HG03442 (cell line): ENCODE measurements around the gene BMP2K.

Source experiments
- ATAC-seq: cut with Tn5 transposase; IDR thresholded peaks from one replicate; pipeline ENCODE4 v1.9.1; 2021; ENCODE audit warnings: mild to moderate bottlenecking, moderate library complexity; ENCODE audit not compliant: unreplicated experiment

The BMP2K gene

DNA sequence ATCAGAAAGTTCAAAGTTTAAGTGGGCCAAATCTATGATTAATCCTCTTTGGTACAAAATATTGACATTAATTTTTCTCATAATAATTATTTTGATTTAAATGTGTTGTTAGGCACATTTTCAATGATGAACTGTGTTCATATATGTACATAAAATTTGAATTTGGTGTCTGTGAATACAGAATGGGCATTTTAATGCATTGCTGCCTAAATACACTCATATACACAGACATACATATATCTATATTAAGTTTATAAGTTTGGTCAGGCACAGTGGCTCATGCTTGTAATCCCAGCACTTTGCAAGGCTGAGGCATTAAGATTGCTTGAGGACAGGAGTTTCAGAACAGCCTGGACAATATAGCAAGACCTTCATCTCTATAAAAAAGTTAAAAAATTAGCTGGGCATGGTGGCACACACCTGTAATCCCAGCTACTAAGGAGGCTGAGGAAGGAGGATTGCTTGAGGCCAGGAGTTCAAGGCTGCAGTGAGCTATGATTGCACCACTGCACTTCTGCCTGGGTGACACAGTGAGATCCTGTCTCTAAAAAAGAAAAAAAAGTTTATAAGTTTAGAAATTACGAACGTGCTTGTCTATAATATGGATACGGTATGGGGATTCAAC, 12.3 kb upstream of the BMP2K start:
- ATAC-seq, result no peak

DNA sequence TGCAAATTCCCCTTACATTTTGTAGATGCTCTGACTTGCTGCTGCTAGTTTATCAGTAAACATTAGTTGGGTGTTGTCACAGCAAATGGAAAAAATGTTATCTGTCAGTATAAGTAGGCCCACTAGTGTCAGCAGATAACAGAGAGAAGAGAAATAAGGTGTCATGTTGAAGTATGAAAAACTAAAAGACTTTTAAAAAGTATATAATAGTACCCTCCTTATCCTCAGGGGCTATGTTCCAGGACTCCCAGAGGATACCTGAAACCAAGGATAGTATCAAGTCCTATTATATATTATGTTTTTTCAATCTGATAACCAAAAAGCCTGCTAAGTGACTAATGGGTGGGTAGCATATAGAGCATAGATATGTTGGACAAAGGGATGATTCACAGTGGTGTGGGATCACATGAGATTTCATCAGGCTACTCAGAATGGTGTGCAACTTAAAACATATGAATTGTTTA, 11.6 kb upstream of the BMP2K start:
- ATAC-seq, result no peak

DNA sequence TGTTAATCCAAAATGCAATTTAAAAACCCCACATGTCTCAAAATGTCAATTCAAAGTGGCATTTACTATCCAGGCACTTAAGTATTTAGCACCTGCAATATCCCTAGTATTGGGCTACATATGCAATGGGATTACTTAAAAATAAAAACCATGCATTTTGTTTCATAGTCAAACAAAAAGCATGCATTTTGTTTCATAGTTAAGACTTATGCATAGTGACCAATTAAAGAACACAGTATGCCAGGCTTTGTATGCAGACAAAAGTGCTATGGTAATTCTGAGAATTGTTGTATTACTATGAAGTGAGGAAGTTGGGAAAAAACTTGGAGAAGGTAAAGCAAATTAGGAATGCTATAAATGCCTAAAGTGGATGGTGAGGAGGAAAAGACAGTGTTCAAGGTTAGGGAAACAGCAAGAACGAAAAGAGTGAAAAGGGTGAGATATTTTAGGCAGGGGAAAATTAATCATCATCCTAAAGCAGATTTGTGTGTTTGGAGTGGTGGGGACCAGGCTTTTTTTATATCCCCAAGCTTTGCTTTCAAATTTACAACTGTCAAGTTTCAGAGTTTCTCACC, 10.6 kb upstream of the BMP2K start:
- no peak for ATAC-seq

DNA sequence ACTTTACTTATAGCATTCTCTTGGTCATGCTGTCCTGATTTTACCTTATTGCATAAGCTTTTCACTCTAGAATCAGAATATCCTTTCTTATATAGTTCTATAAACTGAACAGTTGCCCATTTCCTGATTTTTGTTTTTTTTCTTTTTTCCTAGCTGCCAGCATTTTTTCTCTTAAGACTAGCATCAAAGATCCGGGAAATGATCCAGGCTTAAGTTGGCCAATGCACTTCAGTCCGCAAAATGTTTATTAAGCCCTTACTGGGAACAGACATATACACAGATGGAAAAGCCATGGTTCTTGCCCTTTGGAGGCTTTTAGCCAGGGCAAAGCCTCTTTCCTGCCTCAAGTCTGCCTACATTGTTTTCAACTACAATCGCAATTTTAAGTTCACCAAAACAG, 10.1 kb upstream of the BMP2K start:
- no peak for ATAC-seq

DNA sequence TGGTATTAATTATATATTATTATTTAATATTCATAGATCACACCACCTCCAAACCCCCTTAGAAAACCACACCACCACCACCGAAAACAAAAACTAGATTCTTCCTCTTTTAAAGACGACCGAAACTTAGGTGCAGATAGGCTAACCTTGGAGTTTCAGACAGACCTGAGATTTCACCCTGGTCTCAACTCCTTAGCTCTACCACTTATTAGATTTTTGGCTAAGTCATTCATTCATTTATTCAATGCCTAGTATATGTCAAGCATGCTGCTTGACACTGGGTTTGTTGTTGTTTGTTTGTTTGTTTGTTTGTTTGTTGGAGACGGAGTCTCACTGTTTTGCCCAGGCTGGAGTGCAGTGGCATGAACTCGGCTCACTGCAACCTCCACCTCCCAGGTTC, 9.5 kb upstream of the BMP2K start:
- ATAC-seq, result peak; percentile 89

DNA sequence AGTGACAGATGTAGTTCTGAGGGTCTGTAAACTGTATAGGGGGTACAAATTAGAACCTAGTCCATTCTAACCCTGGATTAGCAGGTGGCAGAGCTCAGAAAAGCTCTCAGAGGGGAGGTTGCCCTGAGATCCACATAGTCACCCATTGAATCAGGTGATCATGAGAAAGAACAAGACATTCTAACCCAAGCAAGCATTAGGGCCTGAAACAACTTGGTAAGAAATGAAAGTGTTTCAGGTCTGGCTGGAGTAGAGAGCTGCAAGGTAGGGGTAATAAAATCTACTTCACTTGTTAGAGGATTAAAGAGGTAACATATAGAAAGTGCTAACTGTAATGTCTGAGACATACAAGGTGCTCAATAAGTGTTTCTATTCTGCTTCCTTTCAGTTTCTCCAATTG, 8.8 kb upstream of the BMP2K start:
- peak; percentile 51 for ATAC-seq

DNA sequence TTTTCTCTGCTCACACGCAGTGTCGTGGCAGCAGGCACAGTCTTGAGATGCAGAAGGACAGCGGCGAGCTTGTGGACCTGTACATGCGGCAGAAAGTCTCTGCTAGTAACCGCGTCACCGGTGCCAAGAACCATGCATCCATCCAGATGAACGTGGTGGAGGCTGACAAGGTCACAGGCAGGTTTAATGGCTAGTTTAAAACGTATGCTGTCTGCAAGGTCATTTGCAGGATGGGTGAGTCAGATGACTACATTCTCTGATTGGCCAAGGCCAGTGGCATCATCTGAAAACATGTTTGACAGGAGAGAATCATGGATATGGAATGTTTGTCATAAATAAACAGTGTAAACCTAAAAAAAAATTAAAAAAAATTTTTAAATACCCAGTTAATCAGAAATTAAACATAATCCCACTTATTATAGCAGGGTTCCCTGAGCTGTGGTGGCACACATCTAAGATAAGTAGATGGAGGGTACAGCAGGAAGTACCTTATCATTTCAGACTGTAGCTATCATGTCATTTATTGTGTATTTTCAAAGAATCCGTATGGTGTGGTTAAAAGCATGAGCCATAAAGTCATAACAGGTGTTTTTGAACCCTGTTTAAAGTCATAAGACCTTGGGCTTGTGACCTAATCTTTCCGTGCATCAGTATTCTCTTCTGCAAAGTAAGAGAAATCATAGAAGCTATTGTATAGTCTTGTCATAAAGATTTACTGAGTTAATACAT, 7.5 kb upstream of the BMP2K start:
- ATAC-seq, result no peak

DNA sequence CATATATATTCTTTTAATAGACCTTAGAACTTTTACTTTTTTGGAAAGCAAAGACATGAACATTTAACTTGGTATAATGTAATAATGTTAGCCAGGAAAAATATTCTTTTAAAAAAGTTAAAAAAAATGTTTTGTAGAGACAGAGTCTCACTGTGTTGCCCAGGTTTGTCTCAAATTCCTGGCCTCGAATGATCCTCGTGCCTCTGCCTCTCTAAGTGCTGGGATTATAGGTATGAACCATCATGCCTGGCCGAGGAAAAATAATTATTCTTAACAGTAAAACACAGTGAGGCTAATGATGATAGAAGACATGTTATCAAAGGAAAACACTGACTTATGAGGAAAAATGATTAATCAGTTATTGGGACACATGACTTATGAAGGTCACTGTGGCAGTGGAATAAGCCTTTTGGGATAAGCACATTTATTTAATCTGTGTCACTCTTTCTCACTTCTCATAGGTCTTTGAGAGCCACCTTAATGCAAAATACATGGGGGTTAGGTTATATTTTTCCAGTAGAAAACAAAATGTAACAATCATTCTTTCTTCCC, 6.0 kb upstream of the BMP2K start:
- ATAC-seq, result no peak

DNA sequence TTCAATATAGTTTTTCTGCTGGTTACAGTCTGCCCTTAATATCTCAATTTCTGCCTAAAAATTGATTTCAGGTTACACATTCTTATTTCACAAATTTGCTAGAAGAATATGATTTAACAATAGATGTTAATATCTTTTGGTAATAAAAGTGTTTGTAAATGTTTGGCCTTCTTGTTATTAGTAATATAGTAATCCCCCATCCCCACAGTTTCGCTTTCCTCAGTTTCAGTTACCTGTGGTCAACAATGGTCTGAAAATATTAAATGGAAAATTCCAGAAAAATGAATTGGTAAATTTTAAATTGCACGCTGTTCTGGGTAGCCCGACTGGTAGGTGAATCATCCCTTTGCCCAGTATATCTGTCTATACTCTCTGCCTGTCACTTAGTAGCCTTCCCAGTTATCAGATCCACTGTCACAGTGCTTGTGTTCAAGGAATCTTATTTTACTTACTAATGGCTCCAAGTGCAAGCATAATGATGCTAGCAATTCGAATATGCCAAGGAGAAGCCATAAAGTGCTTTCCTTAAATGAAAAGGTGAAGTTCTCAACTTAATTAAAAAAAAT, 3.5 kb upstream of the BMP2K start:
- ATAC-seq, result no peak

DNA sequence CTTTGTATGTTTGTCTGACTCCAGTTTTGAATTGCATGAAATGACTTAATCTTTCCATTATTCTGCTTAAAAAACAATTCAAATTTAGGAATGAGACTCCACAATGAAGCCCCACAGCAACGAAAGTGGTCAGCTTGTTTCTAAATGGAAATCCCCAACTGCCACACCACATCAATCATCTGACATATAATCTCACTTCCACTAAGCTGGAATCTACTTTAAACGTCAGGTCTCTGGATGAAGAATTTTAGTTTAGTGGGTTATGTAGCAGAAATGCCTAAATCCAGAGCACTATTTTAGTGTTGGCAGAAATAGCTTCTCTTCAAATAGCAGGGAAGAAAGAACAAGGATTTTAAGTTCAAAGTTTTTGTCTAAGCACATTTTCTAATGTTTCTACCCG, 1.7 kb upstream of the BMP2K start:
- ATAC-seq, result no peak

DNA sequence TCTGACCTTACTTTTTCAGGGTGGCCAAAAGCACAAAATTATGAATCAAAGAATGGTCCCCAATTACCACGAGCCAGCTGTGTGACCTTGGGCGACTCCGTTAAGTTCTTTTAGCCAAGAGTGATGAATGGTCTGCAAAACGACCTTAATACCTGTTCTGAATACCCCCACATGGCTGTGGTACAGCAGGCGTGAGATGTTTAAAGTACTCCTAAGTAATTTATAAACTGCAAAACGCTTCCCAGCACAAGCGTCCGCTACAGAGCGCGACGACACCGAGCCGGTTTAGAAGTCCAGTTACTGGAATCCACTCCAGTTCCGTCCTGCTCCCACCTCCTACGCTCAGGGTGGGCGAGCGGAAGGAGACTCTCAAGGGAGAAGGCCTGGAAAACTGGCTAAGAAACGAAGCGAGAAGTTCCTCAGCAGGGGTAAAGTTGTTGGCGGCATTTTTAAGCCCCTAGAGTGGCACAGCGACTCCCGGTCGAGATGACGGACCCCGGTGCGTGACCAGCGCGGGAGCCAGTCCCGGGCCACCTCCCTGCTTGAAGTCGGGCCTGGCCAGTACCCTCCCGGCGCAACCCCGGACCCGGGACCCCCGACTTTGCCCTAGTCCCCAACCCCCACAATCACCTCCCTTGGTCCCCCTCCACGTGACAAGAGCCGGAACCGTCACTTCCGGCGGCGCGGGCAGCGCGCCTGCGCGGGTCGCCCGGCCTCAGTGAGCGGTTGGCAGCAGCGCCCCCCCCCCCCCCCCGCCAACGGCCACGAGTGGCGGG, 659 bp upstream of the BMP2K start:
- ATAC-seq, result peak; percentile 53

DNA sequence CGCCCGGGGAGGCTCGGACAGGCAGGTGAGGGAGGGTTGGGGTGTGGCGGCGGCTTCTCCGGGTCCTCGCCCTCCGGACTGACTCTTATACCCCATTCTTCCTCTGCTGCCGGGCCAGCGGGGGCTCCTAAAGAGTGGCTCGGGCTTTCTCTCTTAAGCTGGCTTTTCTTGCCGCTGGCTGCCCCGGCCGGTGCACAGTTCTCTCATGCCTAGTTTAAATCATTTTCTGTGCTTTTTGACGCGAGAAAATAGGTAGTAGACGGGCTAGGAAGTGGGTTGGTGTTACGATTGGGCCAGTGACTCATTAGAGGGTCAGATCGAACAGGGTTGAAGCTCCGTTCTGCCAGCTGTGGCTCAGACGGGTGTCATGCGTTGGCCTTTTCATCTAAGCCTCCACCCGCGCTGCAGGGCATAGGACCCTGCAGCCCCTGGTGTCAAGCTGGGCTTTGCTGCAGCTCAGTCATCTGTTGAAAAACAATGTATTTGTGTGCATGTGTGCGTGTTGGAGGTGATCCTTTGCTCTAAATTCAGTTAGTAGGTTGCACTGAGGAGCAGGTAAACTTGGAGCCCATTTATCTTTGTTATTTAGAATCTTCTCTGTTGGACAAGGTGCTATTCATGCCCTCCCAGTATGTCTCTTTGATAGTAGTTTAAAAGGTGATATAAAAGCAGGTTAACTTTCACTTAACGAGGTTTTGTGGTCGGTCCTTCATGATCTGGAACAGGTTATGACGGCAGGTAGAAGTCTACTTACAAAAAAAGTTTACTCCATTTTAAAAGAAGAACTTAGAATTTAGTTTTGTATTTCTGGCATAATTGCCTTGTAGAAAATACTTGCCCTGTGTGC, 802 bp downstream of the BMP2K start:
- peak; percentile 25 for ATAC-seq

DNA sequence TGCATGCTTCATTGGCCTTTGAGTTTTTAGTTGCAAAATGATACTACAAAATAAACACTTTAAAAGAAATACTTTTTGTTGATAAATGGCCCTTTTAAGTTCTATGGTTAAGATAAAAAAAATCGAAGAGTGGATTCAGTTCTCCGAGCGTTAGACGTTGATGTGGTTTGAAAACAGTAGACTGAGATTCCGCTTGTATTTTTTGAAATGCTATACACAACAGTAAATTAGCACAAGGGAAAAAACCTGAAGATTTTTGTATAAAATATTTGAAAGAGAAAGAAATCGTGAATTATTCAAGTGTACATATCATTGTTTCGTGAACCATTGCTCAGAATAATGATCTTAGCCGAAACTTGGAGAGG, 1.4 kb downstream of the BMP2K start:
- ATAC-seq, result no peak

DNA sequence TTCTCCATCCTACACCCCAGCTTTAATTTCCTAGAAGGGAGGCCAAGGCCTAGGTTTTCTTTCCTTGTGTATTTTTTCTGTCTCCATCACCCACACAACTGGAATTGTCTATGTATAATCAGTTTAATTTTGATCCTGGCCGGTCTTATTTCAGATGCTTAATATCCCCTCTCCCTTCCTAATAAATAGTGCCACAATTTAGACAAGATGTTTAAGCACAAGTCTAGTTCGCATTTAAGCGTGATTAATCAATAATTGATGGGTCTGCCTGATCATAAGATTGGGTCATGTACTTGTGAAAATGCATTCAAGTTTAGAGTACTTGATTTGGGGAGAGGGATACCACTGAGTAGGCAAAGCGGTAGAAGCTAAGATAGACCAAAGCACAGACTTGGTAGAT, 2.4 kb downstream of the BMP2K start:
- no peak for ATAC-seq

DNA sequence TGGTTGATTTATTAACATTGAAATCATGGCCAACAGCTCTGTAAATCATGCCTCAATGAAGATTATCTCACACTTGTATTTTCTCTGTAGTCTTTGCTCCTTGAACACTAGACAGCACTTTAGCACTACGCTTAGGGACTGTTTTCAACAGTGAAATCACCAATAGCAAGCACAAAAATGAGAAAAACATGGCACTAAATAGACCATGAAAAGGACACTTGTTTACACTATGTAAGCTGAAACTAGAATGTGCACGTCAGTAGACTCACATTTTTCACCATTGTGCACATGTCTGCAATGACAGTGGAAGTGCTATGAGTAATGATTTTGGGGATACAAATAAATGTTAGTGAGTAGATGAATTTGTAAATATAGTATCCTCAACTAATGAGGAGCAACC, 3.1 kb downstream of the BMP2K start:
- no peak for ATAC-seq

DNA sequence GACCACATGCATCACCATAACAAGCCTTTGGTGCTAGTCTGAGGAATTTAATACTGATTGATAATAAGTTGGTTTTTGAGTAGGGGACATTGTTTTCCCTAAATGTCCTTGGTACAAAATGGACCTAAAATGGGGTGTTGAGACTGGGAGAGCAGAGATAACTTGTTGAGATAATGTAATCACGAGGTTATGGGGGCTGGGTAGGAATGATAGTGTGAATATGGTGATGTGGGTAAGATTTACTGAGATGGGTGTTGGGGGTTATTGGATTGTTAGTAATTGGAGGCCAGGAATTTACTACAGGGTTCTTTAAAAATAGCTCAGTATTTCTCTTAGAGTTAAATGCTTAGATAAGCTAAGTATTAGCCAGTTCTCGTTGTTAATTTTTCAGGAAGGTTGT, 3.9 kb downstream of the BMP2K start:
- ATAC-seq, result no peak

DNA sequence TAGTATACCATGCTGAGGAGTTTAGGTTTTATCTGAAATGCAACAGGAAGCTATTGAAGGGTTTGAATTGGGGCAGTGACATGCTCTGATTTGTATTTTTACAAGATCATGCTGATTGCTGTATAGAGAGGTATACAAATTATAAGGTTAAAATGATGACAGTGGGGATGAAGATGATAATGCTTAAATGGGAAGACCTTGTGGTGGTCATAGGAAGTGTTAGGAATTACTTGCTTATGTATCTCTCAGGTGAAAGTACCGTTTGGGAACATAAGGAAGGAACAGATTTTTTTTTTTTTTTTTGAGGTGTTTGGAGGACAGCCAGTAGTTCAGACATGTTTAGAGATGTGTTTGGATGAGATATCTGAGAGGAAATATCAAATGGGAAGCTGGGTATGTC, 5.0 kb downstream of the BMP2K start:
- no peak for ATAC-seq

DNA sequence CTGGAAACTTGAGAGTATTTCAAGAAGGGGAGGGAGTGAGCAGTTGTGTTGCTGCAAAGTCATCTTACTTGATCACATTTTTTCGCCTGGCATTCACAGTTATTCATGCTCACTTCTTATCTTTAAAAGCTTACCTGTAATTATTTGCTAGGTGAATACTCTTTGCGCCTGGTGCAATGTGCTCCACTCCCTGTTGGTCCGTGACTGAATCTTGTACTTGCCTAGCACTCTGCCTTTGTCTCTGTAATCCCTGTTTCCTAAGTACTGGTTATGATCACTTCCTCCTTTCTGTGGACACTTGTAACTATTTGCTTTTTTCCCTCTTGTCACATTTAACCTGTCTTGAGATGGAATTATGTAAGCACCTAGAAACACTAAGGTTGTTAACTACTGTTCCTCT, 5.8 kb downstream of the BMP2K start:
- no peak for ATAC-seq

DNA sequence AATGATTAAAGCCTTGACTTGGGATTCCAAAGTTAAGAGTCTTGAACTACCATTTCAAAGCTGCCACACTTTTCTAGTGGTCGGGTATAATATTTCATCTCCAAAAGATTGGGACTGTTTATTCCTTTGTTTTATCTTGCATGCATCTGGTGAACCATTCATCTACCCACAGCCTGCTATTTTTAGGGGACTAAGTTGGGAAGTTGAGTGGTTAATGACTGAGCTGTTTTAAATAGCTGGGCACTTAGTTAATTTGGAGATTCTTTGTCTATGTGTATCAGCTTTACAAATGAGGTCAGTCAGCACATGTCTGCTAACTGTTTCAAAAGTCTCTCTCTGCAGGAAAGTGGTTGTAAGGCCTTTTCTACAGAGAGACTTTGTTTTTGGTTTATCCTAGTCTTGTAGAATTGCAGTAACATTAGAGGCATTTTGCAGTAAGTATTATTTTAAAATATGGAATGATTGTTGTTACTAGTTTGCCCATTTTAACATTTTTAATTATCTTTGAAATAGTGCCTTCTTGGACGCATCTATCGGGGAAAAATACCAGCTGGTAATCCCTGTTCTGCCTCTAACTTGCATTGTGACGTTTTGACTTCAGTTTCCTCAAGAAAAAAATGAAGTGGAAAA, 8.2 kb downstream of the BMP2K start:
- no peak for ATAC-seq
